NCI-H2227 treated with DMSO at 0.1 percent for 48 hours (cell line): ENCODE results near the gene LRRC10.

Experiments used
- DNase-seq: peaks from one replicate; lab custom pipeline; 2025; lab: John Stamatoyannopoulos, UW

LRRC10 gene

GRCh38 chr12:69610729-69611128 is at the start of gene LRRC10:
Gene LRRC10, minus strand, starts transcription at chr12:69610907. Its CDS starts 69 bp downstream, at chr12:69610838.
- no peak for DNase-seq

DNA sequence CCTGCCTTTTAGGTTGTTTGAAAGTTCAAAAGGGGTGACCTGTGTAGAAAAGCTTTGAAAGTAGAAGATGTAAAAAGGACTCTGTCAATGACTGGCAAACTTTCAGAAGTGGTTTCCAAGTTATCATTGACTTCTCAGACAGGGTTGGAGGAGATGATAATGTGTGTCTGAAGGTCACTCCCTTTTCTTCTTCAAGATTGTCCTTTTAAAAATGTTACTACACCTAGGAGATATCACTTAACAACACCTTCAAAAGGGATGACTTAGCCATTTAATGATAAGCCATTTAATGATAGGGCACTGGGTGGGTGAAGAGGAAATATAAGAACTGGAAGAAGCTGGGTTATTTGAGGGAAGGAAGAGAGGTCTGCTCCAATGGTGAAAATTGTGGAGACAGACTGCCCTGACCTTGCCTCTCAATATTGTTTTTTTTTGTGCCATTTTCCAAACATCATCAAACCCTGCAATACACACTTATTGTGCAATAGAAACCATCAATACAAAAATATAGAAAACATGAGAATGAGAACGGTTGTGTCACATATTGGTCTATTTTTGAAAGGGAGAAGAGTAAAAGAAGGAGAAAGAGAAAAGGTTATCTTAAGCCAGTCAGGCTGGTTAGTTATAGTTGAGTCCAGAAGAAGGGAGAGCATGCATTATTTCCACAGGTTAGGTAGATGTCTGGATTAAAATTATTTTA is 49.6 kb upstream of the LRRC10 start:
- peak; percentile 12 for DNase-seq

GRCh38 chr12:69658203-69658602 is 47.5 kb upstream of the LRRC10 start:
- DNase-seq = no peak

- DNase-seq = no peak
Measured at GRCh38 chr12:69657376-69658137, 46.9 kb upstream of the LRRC10 start.

DNA sequence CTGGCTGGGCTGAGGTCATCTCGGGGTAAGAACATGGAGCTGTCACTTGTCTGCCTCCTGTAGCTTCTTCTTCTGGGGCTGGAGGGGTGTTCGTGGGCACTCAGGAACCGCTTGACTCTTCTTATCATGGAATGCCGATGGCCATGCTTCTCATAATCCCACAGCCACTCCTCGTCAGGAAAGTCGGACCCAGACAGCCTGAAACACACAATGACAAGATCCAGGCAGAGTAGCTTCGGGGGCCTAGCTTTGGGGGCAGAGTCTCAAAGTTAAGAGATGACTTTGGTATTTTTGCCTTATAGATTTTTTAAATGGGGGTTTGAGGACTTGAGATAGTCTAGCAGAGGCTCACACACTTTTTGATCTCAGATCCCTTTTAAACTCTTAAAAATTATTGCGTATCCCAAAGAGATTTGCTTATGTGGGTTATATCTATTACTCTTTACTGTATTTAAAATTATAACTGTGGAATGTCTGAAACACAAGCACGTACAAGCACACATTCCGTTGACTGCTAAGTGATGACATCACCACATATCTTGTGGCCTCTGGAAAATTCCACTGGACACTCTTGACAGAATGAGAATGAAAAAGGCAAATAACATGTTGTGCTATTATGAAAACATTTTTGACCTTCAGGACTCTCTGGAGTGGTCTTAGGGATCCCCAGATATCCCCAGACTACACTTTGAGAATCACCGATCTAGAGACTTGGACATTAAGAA is 45.1 kb upstream of the LRRC10 start:
- no peak for DNase-seq

DNA sequence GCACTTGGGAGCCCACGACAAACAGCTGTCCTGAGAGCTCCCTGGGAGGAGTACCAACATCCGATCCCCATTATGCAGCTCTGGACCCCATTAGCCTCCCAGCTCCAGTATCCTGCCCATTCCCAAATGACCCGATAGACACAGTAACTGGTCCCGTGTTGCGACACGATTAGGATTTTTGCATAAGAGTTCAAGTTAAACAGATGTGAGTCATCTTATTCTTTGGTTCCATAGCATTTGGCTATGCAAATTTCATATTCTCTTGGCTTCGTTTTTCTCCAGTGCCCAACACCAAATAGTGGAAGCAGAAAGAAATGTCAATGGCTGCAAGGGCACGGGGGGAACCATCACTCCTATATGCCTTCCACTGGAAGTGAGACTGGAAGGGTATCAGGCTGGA is 43.0 kb upstream of the LRRC10 start:
- DNase-seq = no peak

DNA sequence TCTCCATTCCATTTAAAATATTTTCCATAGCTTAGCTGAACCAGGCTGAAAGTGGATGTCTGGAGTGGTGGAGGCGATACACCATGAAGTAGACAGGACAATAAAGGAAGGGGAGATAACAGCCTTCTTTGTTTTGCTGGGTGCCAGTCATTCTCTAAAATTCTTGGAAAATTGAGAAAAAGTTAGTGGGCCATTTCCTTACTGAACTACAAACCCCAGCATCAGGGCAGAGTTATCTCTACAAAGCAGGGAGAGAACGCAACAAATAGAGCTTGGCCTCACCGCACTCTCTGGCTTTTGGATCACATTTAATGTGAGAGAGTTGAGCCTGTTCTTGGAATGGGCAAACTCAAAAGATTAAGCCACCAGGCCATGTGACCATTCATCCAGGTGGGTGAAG is 41.2 kb upstream of the LRRC10 start:
- no peak for DNase-seq

DNA sequence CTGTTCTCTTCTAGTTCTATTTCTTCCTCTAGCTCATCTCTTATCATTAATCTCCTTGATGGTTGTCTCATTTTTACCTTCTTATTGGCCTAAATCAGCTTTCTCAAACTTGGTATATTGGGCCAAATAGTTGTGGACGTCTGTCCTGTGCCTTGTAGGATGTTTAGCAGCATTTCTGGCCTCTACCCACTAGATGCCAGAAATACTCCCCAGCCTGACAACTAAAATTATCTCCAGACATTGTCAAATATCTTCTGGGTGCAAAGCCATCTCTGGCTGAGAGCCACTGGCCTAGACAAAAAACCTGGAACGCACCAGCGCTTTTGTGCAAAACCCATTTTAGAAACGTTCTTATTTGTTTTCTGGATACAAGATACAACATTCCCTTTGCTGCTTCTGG is 38.8 kb upstream of the LRRC10 start:
- no peak for DNase-seq

DNA sequence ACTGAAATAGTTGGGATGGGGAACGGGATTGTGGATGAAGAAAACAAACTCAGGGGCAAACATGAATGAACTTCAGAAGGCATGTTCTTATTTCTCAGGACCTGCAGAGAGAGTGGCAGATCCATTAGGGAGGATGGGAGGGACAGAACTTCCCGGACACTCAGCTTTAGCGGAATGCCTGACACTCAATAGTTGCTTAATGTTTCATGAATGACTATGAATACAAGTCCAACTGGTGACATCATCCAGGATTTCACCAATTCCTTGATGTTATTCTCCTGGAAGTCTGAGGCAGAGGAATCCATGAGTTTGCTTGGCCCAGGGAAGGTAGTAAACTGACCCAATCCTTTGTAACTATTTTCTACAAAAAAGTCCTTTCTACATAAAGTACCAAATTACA is 37.8 kb upstream of the LRRC10 start:
- no peak for DNase-seq

- no peak for DNase-seq
Measured at GRCh38 chr12:69647178-69647577, 36.5 kb upstream of the LRRC10 start.

- no peak for DNase-seq
Measured at GRCh38 chr12:69645031-69645430, 34.3 kb upstream of the LRRC10 start.

GRCh38 chr12:69644511-69644910 is 33.8 kb upstream of the LRRC10 start:
- no peak for DNase-seq

DNA sequence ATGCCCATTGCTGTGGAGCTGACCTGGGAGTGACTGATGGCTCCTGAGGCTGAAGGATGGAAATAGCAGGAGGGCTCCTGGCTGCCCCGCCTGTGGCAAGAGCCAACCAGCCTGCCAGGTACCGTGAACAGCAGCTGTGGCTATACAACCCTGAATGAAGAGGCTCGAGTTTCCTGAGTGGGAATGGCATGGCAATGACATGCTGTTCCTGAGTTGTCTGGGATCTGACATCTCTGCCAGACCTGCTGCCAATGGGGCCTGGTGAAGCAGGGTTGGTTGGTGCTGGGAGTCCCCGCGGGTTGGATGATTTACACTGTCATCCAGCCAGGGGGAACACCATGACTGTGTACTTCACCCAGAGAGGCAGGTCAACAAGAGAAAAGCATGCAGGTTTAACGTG is 31.8 kb upstream of the LRRC10 start:
- no peak for DNase-seq

DNA sequence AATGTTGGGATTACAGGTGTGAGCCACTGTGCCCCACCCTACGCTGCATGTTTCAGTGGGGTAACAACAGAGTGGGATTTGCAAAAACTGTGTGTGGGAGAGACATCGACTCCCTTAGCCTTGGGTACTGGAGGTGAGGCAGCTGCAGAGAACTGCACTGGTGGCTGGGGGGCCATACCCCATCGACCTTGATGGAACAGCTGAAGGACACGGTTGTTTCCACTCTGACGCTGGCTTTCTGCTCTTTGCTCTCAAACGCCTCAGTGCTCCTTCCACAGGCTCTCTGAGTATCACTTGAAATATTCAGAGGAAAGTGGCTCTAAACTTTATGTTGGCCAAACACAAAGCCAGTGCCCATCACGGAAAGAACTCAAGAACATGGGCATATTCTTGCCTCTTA is 30.8 kb upstream of the LRRC10 start:
- DNase-seq = no peak

DNA sequence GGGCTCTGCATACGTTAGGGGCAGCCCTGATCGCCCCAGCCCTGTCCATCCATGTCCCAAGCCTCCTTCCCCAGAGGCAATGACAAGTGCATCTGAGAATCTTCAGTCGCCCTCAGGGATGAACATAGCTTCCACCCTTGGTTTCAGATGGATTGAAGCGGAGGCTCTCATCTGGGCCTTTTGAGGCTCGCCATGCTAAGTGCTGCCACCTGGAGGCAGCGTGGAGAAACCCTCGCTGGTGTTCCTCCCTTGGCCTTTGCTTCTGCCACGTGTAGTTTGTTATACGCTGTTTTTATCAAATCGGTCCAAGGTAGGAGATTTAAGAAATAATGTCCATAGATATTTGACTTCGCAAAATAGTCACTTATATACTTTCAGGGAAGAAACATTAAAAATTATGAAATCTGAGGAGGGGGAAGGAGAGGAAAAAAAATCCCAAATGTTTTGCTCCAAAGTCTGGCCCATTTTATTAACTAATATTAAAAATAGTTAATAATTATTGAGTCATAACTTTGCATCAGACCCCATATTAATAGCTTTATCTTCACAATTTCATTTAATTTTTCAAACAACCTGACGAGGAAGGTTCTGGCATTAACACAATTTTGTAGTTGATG is 28.8 kb upstream of the LRRC10 start:
- no peak for DNase-seq

GRCh38 chr12:69633061-69633460 is 22.4 kb upstream of the LRRC10 start:
- DNase-seq = no peak

DNA sequence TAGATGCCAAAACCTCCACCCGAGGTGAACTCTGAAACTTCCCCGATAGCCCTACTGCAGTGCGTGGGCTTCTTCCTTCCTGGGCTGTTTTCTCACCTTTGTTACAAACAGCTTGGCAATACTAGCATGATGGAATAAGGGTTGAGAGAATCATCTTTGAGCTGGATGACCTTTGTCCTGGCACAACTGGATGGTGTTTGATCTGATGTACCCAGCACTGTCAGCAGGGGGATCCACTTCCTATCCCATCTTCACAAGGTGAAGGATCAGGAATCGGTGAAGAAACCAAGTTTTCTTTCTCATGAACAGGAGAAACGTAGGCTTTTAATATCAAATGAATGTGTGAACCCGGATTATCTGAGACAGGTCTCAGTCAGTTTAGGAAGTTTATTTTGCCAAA is 19.5 kb upstream of the LRRC10 start:
- DNase-seq = no peak

DNA sequence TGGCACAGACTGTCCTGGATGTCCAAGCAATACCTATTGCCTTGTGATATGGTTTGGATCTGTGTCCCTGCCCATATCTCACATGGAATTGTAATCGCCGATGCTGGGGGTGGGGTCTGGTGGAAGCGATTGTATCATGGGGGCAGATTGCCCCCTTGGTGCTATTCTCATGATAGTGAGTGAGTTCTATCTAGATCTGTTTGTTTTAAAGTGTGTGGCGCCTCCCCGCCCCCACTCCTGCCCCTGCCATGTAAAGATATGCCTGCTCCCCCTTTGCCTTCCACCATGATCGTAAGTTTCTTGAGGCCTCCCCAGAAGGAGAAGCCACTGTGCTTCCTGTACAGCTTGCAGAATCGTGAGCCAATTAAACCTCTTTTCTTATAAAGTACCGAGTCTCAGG is 16.8 kb upstream of the LRRC10 start:
- DNase-seq = no peak

DNA sequence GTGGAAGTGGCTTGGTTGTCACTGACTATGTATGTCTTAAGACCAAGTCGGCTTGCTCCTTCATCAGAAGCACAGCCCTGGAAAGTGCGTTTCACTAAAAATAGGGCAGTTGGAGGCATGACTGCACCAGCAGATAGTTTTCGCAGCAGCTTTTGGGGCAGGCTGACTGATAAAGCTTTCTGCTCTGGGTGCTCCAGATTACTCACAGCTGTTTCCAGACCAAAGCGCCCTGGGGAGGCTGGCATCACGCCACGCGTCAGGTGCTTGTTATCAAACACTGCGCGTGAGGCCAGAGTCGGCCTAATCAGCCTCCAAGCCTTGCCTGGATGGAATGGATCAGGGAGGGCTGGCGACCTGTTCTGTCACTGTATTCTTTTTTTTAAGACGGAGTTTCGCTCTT is 13.3 kb upstream of the LRRC10 start:
- no peak for DNase-seq

- no peak for DNase-seq
Measured at GRCh38 chr12:69621551-69621950, 10.8 kb upstream of the LRRC10 start.

GRCh38 chr12:69620921-69621320 is 10.2 kb upstream of the LRRC10 start:
- no peak for DNase-seq

GRCh38 chr12:69620077-69620476 is 9.4 kb upstream of the LRRC10 start:
- DNase-seq = no peak

DNA sequence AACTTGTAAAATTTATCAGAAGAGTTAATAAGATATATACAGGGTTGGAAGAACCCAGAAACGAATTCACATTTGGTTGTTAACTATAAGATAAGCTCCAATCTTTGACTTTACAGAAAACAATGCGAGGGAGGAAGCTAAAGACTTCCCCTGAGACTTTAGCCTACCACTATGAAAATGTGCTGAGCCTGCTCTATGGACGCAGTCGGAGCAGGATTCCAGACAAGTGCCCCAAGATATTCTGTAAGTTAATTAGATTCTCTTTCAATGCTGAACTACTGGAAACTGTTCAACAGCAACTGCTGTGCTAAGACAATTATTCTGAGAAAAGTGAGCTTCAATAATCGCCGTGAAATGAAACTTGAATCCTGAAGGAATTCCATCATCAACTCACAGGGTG is 8.3 kb upstream of the LRRC10 start:
- no peak for DNase-seq
